ENCODE data around the gene BID.

GRCh38 chr22:17786435-17787161 is 12.3 kb upstream of the BID start:
- TF ChIP-seq CTCF (IDR thresholded peaks at IDR 0.05) = peak; percentile 26
- TF ChIP-seq EZH2phosphoT487 (IDR thresholded peaks at IDR 0.05) = no peak

Data from neural progenitor cell (in vitro differentiated cells).